ENCODE results near the gene RCN2.
"Not testable (repeated sequence)": the region's sequence is repeated elsewhere in the genome, so short reads cannot be mapped to it uniquely, and the experiment has no call there.

RCN2 gene

DNA sequence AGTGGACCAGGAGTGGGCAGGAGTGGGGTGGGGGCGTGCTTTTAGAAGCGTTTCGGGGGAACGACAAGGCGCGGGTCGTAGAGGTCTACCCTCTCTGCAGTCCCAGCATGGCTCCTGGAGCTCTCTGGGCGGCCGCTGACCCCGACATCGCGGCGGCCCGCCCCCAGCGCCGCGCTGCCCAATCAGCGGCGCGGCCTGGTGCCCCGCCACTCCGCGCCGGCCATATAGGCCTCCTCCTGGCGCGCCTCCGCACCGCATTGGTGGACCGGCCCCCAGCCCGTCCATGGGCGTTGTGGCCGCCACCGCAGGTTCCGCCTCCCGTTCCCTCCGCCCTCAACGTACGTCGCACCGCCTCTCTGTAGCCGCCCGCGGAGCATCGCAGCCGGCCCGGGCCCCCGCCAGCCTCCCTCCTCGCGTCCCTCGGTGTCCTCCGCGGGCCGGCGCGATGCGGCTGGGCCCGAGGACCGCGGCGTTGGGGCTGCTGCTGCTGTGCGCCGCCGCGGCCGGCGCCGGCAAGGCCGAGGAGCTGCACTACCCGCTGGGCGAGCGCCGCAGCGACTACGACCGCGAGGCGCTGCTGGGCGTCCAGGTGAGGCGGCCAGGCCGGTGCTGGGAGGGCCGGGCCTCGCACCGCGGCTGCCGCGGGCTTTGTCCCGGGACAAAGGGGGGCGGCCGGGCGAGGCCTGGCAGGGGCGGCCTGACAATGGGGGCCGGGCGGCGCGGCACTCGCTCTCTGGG lies at the start of gene RCN2:
RCN2 (plus strand) TSS at position 353 of the 738 bp plus-strand sequence; CDS start at position 446, 93 bp downstream.
- FAIRE-seq: no peak
- DNase-seq (ENCODE audit: insufficient read length, low spot score): peak; percentile 68
- TF ChIP-seq CTCF (IDR thresholded peaks at IDR 0.05; ENCODE audit: insufficient read depth, missing control alignments): no peak

GRCh38 chr15:76885212-76885611 lies 46.3 kb upstream of the RCN2 start:
- DNase-seq (ENCODE audit: insufficient read length, low spot score) (no peak), FAIRE-seq (no peak)
- no peak for TF ChIP-seq CTCF (IDR thresholded peaks at IDR 0.05; ENCODE audit: insufficient read depth, missing control alignments)

GRCh38 chr15:76887280-76888141 lies 44.0 kb upstream of the RCN2 start:
- not testable (repeated sequence) for DNase-seq (ENCODE audit: insufficient read length, low spot score); FAIRE-seq

DNA sequence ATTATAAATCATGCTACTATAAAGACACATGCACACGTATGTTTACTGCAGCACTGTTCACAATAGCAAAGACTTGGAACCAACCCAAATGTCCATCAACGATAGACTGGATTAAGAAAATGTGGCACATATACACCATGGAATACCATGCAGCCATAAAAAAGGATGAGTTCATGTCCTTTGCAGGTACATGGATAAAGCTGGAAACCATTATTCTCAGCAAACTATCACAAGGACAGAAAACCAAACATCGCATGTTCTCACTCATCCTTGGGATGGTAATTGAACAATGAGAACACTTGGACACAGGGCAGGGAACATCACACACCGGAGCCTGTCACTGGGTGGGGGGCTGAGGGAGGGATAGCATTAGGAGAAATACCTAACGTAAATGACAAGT lies 38.7 kb upstream of the RCN2 start:
- DNase-seq (ENCODE audit: insufficient read length, low spot score); FAIRE-seq: not testable (repeated sequence)

- DNase-seq (ENCODE audit: insufficient read length, low spot score): no peak
- no peak for FAIRE-seq
- no peak for TF ChIP-seq CTCF (IDR thresholded peaks at IDR 0.05; ENCODE audit: insufficient read depth, missing control alignments)
Measured at GRCh38 chr15:76894174-76894573, 37.4 kb upstream of the RCN2 start.

DNA sequence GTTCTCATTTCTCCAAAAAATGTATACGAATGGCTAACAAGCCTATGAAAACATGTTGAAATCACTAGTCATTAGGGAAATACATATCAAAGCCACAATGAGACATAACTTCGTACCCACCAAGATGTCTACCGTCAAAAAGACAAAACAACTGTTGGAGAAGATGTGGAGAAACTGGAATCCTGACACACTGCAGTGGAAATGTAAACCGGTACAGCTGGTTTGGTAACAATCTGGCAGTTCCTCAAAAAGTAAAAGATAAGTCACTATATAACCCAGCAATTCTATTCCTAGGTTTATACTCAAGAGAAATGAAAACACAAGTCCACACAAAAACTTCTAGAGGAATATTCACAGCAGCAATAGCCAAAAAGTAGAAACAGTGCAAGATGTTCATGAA lies 33.4 kb upstream of the RCN2 start:
- TF ChIP-seq CTCF (IDR thresholded peaks at IDR 0.05; ENCODE audit: insufficient read depth, missing control alignments): no peak
- no peak for FAIRE-seq
- DNase-seq (ENCODE audit: insufficient read length, low spot score): no peak

DNA sequence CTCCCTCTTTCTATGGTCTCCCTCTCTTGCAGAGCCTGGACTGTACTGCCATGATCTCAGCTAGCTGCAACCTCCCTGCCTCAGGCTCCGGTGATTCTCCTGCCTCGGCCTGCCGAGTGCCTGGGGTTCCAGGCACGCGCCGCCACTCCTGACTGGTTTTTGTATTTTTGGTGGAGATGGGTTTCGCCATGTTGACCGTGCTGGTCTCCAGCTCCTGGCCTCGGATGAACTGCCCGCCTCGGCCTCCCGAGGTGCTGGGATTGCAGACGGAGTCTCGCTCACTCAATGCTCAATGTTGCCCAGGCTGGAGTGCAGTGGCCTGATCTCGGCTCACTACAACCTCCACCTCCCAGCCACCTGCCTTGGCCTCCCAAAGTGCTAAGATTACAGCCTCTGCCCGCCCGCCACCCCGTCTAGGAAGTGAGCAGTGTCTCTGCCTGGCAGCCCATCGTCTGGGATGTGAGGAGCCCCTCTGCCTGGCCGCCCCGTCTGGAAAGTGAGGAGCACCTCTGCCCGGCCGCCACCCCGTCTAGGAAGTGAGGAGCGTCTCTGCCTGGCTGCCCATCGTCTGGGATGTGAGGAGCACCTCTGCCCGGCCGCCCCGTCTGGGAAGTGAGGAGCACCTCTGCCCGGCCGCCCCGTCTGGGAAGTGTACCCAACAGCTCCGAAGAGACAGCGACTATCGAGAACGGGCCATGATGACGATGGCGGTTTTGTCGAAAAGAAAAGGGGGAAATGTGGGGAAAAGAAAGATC lies 32.2 kb upstream of the RCN2 start:
- not testable (repeated sequence) for DNase-seq (ENCODE audit: insufficient read length, low spot score); FAIRE-seq

GRCh38 chr15:76899931-76900310 lies 31.6 kb upstream of the RCN2 start:
- not testable (repeated sequence) for FAIRE-seq

GRCh38 chr15:76901965-76902364 lies 29.6 kb upstream of the RCN2 start:
- DNase-seq (ENCODE audit: insufficient read length, low spot score) (no peak), FAIRE-seq (no peak)
- TF ChIP-seq CTCF (IDR thresholded peaks at IDR 0.05; ENCODE audit: insufficient read depth, missing control alignments): no peak

More at GRCh38 chr15:76899931-76900310, 31.6 kb upstream of the RCN2 start:
- DNase-seq (ENCODE audit: insufficient read length, low spot score): not testable (repeated sequence)

All from D721Med (cell line).